GM19240 (cell line): ENCODE measurements around the gene SSBP2.

Experiments
- DNase-seq: peaks from one replicate; pipeline ENCODE4 v3.0.0; 2011; ENCODE audit warnings: low spot score; ENCODE audit not compliant: insufficient read length

The SSBP2 gene

GRCh38 chr5:81397176-81397575 is 353.7 kb downstream of the SSBP2 start:
- no peak for DNase-seq

GRCh38 chr5:81395262-81395661 is 355.6 kb downstream of the SSBP2 start:
- no peak for DNase-seq

GRCh38 chr5:81393783-81394718 is 356.8 kb downstream of the SSBP2 start, which contains the start of gene ACOT12:
Gene ACOT12, minus strand, starts transcription at chr5:81394134. Its CDS starts 20 bp downstream, at chr5:81394114.
- DNase-seq: no peak

GRCh38 chr5:81393430-81393782 is 357.5 kb downstream of the SSBP2 start:
- no peak for DNase-seq

- no peak for DNase-seq
Measured at GRCh38 chr5:81389025-81389424, 361.9 kb downstream of the SSBP2 start.

DNA sequence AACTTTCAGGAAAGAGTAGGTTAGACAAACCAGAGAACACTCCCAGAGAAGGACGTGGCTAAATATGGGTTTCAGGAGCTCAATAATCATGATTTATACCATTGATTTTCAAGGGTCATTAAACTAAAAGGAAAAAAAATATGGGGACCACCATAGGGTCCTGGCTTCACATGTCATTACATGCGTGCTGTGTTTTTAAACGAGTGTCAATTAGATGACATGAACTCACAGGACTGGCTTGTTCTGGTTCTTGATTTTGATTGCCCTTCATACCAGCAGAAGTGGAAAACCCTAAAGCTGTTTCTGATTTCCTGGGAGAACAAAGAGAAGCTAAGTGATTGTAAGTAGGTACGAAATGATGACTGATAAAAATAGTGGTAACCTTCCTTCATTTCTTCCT is 362.7 kb downstream of the SSBP2 start:
- no peak for DNase-seq

DNA sequence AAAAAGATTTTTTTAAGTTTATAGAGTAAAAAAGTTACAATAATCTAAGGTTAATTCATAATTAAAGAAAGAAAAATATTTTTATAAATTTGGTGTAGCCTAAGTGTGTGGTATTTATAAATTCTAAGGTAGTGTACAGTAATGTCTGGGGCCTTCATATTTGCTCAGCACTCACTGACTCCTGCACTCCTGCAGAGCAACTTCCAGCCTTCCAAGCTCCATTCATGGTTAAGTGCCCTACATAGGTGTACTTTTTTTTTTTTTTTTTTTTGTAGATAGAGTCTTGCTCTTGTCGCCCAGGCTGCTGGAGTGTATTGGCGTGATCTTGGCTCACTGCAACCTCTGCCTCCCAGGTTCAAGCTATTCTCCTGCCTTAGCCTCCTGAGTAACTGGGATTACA is 367.0 kb downstream of the SSBP2 start:
- no peak for DNase-seq

GRCh38 chr5:81371354-81371876 is 379.5 kb downstream of the SSBP2 start:
- DNase-seq: no peak

DNA sequence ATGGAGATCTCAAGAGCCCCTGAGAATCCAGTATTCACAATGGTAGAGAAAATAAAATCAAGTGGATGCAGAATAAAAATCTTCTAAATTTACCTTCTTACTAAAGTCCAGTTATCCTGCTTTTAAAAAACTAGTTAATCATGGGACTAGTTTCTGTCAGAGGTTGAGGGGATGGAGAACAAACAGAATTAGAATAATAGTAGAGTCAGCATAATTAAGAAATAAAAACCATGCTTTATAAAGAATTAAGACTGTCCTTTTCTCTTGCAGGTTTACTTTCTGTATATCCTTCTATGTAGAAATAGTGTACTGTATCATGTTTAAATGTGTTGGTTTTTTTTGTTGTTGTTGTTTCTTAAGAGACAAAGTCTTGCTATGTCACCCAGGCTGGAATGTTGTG is 380.0 kb downstream of the SSBP2 start:
- no peak for DNase-seq

- DNase-seq: no peak
Measured at GRCh38 chr5:81365541-81365940, 385.4 kb downstream of the SSBP2 start.

DNA sequence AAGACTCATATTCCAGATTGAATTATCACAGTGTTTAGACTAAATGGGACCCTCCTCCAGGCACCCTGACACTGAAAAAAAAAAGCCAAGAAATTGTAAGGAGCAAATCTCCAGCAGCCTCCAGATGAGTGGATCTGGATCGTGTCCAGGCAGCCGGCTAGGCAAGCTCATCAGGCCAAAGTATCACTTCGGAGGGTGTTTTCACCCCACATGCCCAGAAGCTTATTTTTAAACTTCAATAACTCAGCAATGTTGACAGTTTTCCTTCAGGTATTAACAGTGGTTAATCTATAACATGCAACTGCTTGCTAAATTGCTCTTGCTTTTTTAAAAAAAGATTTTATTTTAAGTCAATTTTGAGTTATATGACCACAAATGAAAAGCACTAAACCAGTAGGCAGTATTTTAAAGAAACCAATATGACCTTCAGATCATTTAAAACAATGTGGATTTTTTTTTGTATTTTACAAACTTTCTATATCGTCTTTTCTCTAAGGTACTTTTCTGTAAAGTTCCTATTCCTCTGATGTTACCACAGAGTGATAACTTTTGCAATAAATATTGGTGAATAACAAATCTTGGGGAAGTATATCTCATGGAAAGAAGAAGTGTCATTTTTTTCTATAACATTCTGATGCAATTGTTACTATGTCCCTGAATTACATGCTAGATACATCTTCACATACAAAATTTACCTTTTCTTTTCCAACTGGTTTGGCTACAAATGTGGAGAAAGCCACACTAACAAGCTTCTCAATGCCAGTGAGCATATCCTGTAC is 387.6 kb downstream of the SSBP2 start:
- DNase-seq: no peak
